GM23248 (cell line): Measurements from ENCODE around the gene TEN1.

Experiments
- EZH2 ChIP-seq: fragments of 200-600 bp; sonication (generic); IDR thresholded peaks from 2 replicates; pipeline ENCODE4 v1.6.1; 2018; ENCODE audit warnings: antibody characterized with exemption, mild to moderate bottlenecking; ENCODE audit not compliant: insufficient read depth, poor library complexity, severe bottlenecking
- EZH2phosphoT487 ChIP-seq: fragments of 200-600 bp; sonication (generic); IDR thresholded peaks from 2 replicates; pipeline ENCODE4 v1.6.1; 2018; ENCODE audit warnings: antibody characterized with exemption, moderate library complexity, mild to moderate bottlenecking, low read depth; ENCODE audit not compliant: insufficient read depth

GRCh38 chr17:76033139-76033538 is 54.1 kb downstream of the TEN1 start:
- TF ChIP-seq EZH2phosphoT487 (no peak), EZH2 (no peak)
